ENCODE results near the gene TSHZ3. TPM values are rescaled to one million over a fixed set of nuclear protein-coding genes. Genes with fewer than 3 reads are reported as not detected.

The TSHZ3 gene
- total RNA-seq, 1 donor from 2014 or later = 23.6 TPM

DNA sequence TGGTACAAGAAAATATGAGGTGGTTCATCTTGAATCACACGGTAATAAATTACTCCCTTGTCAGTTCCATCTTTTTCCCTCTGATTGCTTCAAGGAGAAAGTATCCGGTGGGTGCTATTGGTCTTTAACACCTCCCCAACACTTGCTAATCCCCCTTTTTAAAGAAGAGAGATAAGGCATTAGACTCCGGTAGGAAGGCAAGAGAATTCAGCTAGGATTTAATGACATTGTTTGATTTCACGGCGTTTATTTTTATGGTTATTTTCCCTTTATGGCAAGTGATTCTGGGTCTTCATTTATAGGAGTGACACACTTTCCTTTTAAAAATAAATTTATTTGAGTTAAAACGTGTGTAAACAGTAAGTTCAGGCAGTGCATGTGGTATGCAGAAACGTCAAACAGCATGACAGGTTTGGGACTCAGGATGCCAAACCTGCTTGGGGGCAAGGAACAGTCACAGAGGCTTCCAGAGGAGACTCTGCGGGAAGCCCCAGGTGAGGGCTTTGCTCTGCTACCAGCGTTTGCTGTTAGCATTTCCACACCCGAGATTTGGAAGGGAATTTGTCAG is 36.5 kb downstream of the TSHZ3 start:
- DNase-seq (ENCODE audit: low spot score) = no peak

- DNase-seq (ENCODE audit: low spot score) = no peak
Measured at GRCh38 chr19:31312009-31312676, 37.1 kb downstream of the TSHZ3 start.

DNA sequence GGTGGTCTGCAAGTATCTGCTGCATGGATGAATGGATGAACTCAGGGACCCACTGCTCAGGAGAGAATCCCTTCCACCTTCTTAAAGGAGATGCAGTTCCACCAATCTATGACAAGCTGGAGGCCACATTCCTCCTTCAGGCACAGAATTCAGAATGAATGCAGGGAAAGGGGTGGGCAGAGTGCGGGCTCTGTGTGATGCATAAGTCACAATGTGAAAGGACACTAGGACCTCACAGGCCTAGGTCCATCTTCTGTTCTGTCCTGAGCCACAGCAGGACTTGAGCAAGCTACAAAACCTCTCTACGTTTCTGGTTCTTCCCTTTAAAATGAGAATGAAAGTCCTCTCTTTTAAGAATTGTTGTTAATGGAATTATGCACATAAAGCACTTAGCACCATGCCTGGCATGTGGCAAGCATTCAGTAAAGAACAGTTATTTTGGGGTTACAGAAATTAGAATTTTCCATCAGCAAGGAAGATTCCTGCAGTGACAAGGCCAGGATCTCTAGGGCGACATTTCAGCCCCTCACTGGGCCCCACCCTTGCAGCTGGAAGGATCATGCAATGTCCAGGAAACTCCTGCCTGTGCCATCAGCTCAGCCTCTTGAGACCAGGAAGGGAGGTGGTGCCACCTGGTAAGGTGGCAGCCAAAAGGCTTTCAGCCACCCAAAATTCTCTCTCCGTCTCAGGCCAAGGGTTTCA is 38.7 kb downstream of the TSHZ3 start:
- DNase-seq (ENCODE audit: low spot score) = no peak

GRCh38 chr19:31308781-31309180 is 40.5 kb downstream of the TSHZ3 start:
- DNase-seq (ENCODE audit: low spot score) = no peak

DNA sequence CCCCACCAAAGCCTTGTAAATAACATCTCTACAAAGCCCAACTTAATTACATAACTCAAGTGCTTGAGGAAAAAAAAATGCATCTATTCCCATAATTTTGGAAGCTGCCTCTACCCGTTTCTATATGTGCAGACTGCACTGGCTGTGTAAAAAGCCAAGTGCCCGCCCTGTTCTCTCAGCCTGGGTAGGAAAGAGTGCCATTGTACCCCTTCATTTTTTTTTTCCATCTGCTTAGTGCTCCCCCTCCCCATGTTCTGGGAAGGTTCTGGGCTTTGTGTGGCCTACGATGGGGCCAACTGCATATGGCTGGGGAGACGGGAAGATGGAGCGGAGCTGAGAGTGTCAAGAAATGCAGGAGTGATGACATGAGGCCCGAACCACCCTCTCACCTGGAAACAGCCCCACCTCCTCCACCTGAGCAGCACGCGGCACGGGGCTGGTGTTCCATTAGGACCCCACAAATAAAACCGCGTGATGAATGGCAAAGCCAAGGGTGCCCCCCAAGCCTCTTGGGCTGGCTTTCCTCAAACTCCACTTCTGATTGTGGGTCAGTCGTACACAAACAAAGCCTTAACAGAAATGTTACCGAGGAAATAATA is 42.1 kb downstream of the TSHZ3 start:
- no peak for DNase-seq (ENCODE audit: low spot score)

DNA sequence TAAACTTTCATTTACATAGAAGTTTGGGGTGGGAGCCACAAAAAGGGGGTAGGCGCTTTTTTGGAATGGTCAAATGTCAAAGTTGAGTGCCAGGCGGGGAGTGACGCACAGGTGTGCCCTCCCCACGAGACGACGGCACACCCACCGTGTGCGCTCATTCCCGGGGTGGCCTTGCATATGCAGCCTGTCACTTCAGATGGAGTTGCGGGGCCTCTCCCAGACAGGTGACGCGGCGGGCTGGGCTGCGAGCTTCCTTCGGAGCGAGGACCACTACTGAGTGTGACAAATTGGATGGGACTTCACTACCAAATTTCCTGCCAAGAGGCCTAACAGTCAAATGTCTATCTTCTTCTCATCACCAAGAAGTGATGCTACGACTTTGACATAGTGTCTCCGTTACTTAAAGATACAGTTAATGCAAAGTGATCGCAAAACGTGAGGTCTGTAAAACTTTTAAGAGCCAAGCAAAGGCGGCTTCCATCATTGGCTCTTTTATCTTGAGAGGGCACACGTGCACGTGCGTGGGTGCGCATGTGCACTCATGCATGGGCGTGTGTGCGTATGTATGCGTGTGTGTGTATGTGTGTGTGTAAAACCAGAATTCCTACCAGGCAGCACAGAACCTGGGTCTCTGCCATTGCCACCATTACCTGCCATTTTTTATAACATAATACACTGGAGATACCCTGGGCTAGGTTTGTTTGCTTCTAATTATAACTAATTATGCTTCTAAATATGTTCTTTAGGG is 43.1 kb downstream of the TSHZ3 start:
- no peak for DNase-seq (ENCODE audit: low spot score)

DNA sequence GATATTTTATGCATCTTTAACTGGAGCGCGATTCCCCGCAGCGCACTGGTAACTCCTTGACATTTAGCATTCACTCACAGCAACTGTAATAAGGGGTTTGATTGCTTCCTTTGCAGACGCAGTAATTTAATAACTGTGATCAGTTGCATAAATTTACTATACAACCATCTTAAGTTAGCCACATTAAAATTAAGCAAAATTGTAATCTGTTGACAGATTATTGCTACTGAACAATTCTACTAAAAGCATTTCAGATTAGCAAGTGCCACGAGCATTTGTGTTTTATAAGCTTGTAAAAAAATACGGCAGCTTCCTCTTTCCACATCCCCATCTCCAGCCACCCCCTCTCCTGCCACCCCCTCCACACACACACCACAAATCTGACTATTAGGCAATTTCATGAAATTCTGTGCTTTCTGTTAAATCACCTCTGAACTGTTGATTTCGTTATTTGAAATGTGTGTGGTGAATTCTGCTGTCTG is 44.4 kb downstream of the TSHZ3 start:
- DNase-seq (ENCODE audit: low spot score) = no peak

DNA sequence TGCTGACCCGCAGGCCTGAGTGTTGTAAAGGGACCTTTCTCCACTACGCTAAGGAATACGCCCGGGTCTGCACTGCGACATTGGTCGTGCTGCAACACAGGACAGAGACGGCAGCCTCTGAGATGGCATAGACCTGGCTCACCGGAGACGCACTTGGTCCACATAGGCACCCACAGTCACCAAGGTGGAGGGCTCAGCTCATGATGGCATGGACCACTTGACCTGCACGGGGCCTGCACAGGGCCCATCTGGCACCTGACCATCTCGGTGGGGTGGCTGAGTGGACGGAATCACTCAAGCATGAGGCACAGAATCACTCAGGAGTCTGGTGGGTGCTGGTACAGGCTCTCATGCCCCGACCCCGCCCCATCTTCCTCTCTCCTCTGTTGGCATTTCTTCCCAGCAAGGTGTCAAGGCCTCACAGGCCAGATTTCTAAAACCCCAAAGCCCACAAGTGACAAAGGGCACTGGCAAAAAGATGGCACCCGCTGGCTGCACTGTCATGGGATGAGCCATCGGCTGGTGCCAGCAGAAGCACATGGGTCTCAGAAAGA is 45.9 kb downstream of the TSHZ3 start:
- DNase-seq (ENCODE audit: low spot score) = no peak

GRCh38 chr19:31301306-31301980 is 47.8 kb downstream of the TSHZ3 start:
- DNase-seq (ENCODE audit: low spot score) = no peak

- DNase-seq (ENCODE audit: low spot score) = no peak
Measured at GRCh38 chr19:31300422-31300821, 48.8 kb downstream of the TSHZ3 start.

DNA sequence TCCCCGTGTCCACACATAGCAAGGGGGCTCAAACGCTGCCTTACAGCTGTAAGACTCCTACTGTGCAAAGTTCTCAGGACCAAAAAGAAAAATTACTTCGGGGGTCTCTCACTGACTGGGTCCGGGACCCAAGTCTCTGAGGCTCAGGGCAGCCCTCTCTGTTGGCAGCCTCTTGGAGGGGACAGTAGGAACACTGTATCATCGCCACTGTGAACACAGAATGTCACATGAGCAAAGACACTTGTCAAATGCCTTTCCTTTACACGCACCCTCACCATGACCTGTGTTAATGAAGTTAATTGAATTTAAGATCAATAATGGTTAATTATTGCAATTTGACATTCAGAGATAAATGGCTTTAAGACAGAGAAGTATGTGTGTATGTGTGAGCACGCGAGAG is 49.6 kb downstream of the TSHZ3 start:
- no peak for DNase-seq (ENCODE audit: low spot score)

DNA sequence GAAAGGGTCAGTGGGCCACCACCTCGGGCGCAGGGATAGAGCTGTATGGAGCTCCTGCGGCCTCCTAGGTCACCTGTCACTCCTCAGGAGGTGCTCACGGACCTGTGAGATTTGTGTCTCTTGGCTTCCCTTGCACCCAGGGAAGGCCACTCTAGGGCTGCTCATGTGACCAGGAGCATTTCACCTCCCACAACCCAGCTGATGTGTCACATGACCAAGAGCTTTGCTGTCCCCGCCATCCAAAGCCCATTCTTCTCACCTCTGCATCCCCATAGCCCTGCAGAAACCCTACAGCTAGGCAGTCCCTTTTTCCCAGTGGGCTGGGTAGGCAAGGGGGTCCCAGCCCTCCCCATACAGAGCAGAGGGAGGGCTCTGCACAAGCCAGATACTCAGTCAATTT is 51.2 kb downstream of the TSHZ3 start:
- no peak for DNase-seq (ENCODE audit: low spot score)

DNA sequence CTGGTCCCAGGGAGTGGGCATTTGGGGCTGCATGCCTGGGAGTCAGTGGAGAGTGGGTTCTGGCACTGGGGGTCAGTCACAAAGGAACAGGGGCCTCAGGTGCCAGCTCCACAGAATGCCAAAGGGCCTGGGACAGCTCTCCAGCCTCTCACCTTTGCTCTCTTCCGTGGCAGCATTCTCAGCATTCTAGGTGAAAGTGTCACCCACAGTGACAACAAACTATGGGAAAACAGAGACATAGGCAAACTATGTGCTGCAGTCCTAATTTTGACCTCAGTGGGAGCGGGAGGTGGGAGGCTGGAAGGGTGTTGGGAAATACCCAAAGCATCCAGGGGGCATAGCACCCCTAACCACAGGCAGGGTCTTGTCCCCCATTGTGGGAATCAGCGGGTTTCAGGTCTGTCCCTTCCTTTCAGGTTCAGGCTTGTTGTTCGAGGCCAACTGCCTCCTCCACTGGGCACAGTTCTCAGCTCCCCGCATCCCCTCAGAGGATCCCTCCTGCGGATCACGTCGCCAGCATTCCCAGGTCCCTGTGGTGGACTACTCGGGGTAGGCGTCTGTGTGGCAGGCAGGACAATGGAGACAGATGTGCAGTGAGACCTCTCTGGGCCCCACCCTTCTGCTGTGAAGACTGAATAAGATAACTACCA is 52.4 kb downstream of the TSHZ3 start:
- DNase-seq (ENCODE audit: low spot score) = no peak

DNA sequence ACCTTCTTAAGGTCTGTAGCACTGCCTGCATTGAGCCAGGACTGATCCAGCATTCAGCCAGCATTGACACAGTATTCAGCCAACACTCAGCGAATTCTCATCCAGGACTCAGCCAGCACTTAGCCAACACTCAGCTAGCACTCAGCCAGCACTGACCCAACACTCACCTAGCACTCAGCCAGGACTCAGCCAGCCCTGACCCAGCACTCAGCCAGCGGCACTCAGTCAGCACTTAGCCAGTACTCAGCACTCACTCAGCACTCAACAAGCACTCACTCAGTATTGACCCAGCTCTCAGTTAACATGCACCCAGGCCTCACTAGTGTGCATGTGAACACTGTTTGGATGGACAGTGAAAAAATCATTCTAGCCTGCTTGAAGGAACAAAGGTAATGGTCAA is 55.0 kb downstream of the TSHZ3 start:
- DNase-seq (ENCODE audit: low spot score) = no peak

- DNase-seq (ENCODE audit: low spot score) = no peak
Measured at GRCh38 chr19:31292639-31293185, 56.5 kb downstream of the TSHZ3 start.

DNA sequence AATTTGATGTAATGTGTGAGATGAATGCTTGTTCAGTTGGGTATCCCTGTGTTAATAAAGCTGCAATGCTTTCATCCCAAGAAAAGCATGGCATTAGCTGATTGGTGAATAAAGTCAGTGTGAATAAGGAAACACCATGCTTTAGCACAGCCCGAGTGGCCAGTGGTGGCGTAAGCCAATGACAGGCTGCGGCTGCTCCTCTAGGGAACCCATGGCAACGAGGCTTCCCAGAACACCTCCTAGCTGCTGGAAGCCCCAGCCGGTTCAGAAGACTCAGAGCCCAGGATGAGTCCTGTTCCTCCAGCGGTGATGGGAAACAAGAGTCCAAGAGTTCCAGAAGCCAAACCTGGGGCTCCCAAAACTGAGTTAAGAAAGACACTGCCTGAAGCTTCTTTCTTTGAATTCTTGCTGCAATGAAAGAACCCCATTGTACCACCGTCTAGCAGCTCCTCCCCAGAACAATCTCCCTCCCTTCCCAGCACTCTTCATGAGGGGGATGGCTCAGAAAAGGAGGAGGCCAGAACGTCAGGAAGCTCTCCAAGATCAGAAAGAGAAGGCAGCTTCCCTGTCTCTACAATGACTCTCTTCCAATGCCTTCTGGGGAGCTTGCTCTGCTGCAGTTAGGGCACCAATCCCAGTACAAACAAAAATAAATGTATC is 58.2 kb downstream of the TSHZ3 start:
- DNase-seq (ENCODE audit: low spot score) = no peak

- DNase-seq (ENCODE audit: low spot score) = no peak
Measured at GRCh38 chr19:31289976-31290375, 59.3 kb downstream of the TSHZ3 start.

- no peak for DNase-seq (ENCODE audit: low spot score)
Measured at GRCh38 chr19:31289381-31289880, 59.8 kb downstream of the TSHZ3 start.

DNA sequence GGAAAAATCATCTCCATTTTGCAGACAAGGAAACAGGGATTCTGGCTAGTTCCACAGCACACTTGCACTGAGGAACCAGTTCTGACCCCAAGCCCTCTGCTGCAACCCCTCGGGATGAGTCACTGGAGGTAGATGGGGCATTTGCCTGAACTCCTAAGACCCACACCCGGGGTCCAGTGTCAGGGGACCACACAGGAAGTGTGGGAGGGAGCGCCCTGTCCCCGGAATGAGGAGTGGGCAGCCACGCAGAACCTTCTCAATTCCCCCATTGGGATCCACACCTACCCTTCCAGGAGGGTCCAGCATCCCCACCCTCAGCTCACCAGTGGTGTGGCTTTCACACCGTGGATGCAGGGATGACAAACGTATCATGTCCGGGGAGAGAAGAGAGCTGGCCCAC is 62.7 kb downstream of the TSHZ3 start:
- DNase-seq (ENCODE audit: low spot score) = no peak

- no peak for DNase-seq (ENCODE audit: low spot score)
Measured at GRCh38 chr19:31285744-31286143, 63.5 kb downstream of the TSHZ3 start.
